DOHH2 (cell line): ENCODE measurements around the gene ISLR.

ENCODE experiments used
- H3F3A ChIP-seq: fragments of 200-600 bp; sonication (generic), shearing (Covaris generic); 2 replicates; pipeline ENCODE4 v1.6.0; 2016; ENCODE audit warnings: antibody characterized with exemption, mild to moderate bottlenecking; ENCODE audit not compliant: control insufficient read depth, insufficient read depth
- H3K27ac ChIP-seq: fragments of 200-600 bp; sonication (generic); 2 replicates; pipeline ENCODE4 v1.5.1; 2014; ENCODE audit warnings: low read depth, mild to moderate bottlenecking, low read length, moderate library complexity
- H3K27me3 ChIP-seq: fragments of 200-600 bp; sonication (generic); 2 replicates; pipeline ENCODE4 v1.6.1; 2014; ENCODE audit warnings: mild to moderate bottlenecking, low read length, mixed read lengths; ENCODE audit not compliant: control insufficient read depth
- H3K36me3 ChIP-seq: fragments of 200-600 bp; sonication (generic); 2 replicates; pipeline ENCODE4 v1.6.1; 2014; ENCODE audit warnings: mild to moderate bottlenecking, low read length, moderate library complexity, mixed read lengths; ENCODE audit not compliant: control insufficient read depth
- H3K4me1 ChIP-seq: fragments of 200-600 bp; sonication (generic); 2 replicates; pipeline ENCODE4 v1.6.1; 2014; ENCODE audit warnings: mild to moderate bottlenecking, low read length, mixed read lengths; ENCODE audit not compliant: control insufficient read depth
- H3K4me2 ChIP-seq: fragments of 200-600 bp; sonication (generic); 2 replicates; pipeline ENCODE4 v1.6.0; 2014; ENCODE audit warnings: mild to moderate bottlenecking, low read length, moderate library complexity
- H3K4me3 ChIP-seq: fragments of 200-600 bp; sonication (generic); 2 replicates; pipeline ENCODE4 v1.5.1; 2014; ENCODE audit warnings: mild to moderate bottlenecking, low read length, mixed read lengths
- H3K79me2 ChIP-seq: fragments of 200-600 bp; sonication (generic); 2 replicates; pipeline ENCODE4 v1.6.1; 2014; ENCODE audit warnings: mild to moderate bottlenecking, low read length, mixed read lengths; ENCODE audit not compliant: control insufficient read depth
- H3K9me2 ChIP-seq: fragments of 200-600 bp; sonication (generic); replicated peaks from 2 replicates; pipeline ENCODE4 v1.6.1; 2014; ENCODE audit warnings: mild to moderate bottlenecking, low read length, mixed read lengths; ENCODE audit not compliant: control insufficient read depth
- H3K9me3 ChIP-seq: fragments of 200-600 bp; sonication (generic); 2 replicates; pipeline ENCODE4 v1.6.1; 2014; ENCODE audit warnings: antibody characterized with exemption, low read length, mixed read lengths; ENCODE audit not compliant: control insufficient read depth, insufficient read depth
- H4K20me1 ChIP-seq: fragments of 200-600 bp; sonication (generic); 2 replicates; pipeline ENCODE4 v1.6.0; 2014; ENCODE audit warnings: low read depth, mild to moderate bottlenecking, antibody characterized with exemption, low read length, moderate library complexity; ENCODE audit not compliant: control insufficient read depth, insufficient read depth
- CTCF ChIP-seq: fragments of 200-600 bp; sonication (generic); IDR thresholded peaks from one replicate; pipeline ENCODE4 v1.5.1; 2014; ENCODE audit warnings: antibody characterized with exemption, mild to moderate bottlenecking, low read depth, low read length; ENCODE audit not compliant: poor library complexity, severe bottlenecking
- EZH2phosphoT487 ChIP-seq: fragments of 200-600 bp; sonication (generic); IDR thresholded peaks from 2 replicates; pipeline ENCODE4 v1.6.1; 2017; ENCODE audit warnings: borderline replicate concordance, mild to moderate bottlenecking, antibody characterized with exemption, low read length, moderate library complexity, mixed read lengths

ISLR gene

GRCh38 chr15:74176262-74177214 is 3.0 kb downstream of the ISLR start:
- H3K36me3 ChIP-seq = no peaks in the 10 kb centered on the region
- H3K27me3 ChIP-seq = no peaks in the 10 kb centered on the region
- H3K4me1 ChIP-seq = no peaks in the 10 kb centered on the region
- no peaks in the 10 kb centered on the region for H3K79me2 ChIP-seq
- H3K9me3 ChIP-seq = no peaks in the 10 kb centered on the region
- no peaks in the 10 kb centered on the region for H3K9me2 ChIP-seq
- no peak overlapping the region for H3K4me3 ChIP-seq
- no peaks in the 10 kb centered on the region for H3F3A ChIP-seq
- no peak overlapping the region for H3K4me2 ChIP-seq
- no peaks in the 10 kb centered on the region; the same call in 1 of the 2 replicates for H4K20me1 ChIP-seq
- no peak for TF ChIP-seq CTCF
- no peak for TF ChIP-seq EZH2phosphoT487
- no peak overlapping the region for H3K27ac ChIP-seq

DNA sequence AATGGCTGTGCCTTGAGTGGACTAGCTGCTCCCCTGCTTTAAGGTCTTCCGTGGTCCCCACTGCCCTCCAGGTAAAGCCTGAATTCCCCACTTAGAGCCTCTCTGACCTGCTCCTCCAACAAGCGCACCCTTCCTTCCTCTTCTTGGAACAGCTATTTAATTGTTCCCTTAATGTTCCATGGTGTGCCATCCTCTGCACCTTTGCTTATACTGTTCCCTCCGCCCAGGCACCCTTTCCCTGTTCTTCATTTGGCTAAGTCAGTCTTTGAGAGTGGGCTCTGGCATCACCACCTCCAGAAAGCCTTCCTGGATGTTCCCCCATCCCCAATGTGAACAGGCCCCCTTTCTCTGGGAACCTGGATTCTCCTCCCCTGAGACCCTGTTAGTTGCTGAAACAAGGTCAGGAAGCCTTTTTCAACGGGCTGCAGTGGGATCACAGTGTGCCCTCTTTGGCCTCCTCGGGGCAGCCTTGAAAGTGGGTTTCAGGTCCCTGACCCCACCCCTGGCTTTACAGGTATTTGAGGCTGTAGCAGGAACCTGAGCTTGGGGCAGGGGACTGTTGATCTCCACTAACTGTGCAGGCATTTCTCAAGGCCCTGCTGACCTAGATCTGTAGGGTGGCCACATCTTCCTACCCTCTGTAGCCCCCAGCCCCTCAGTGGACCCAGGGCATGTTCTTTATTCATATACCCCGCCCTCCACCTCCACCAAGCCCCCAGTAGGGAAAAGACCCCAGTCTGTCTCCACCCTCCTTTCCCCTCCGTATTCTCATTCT is 5.0 kb downstream of the ISLR start:
- H3K79me2 ChIP-seq = no peaks in the 10 kb centered on the region
- no peaks in the 10 kb centered on the region for H3K9me2 ChIP-seq
- H3K36me3 ChIP-seq = no peaks in the 10 kb centered on the region
- no peaks in the 10 kb centered on the region; the same call in 1 of the 2 replicates for H4K20me1 ChIP-seq
- no peaks in the 10 kb centered on the region for H3F3A ChIP-seq
- H3K27me3 ChIP-seq = no peaks in the 10 kb centered on the region
- H3K4me2 ChIP-seq = no peak overlapping the region
- no peaks in the 10 kb centered on the region for H3K9me3 ChIP-seq
- no peak overlapping the region for H3K4me3 ChIP-seq
- no peak for TF ChIP-seq CTCF
- no peak for TF ChIP-seq EZH2phosphoT487
- no peak overlapping the region for H3K27ac ChIP-seq
- no peaks in the 10 kb centered on the region for H3K4me1 ChIP-seq

GRCh38 chr15:74179101-74179841 is 5.8 kb downstream of the ISLR start:
- TF ChIP-seq EZH2phosphoT487 (no peak), CTCF (no peak)
- no peaks in the 10 kb centered on the region for H3K79me2 ChIP-seq
- H3K4me3 ChIP-seq = no peak overlapping the region
- no peaks in the 10 kb centered on the region for H3K9me3 ChIP-seq
- H4K20me1 ChIP-seq = no peaks in the 10 kb centered on the region; the same call in 1 of the 2 replicates
- no peak overlapping the region for H3K27ac ChIP-seq
- H3K9me2 ChIP-seq = no peaks in the 10 kb centered on the region
- no peak overlapping the region for H3K4me2 ChIP-seq
- H3K36me3 ChIP-seq = no peaks in the 10 kb centered on the region
- H3F3A ChIP-seq = no peaks in the 10 kb centered on the region
- H3K4me1 ChIP-seq = no peaks in the 10 kb centered on the region
- H3K27me3 ChIP-seq = no peaks in the 10 kb centered on the region
